ENCODE data around the gene PPIB. TPM values are rescaled to one million over a fixed set of nuclear protein-coding genes. Genes with fewer than 3 reads are reported as not detected.

The PPIB gene
- total RNA-seq, 1 experiment from 2014 or later: 433 TPM

- TF ChIP-seq CTCF (conservative IDR thresholded peaks at IDR 0.05): no peak
- peaks cover 19 to 22% of the 10 kb centered on the region in 2 experiments for H3K4me1 Mint-ChIP-seq
- H2BK120ac ChIP-seq (ENCODE audit: low read depth, low read length, poor library complexity, severe bottlenecking): no peak overlapping the region
These were observed 12.8 kb downstream of the PPIB start for GRCh38 chr15:64149893-64150578.

More at GRCh38 chr15:64149893-64150578, 12.8 kb downstream of the PPIB start:
- no peak overlapping the region for H3K23ac ChIP-seq (ENCODE audit: insufficient read length, low read depth, low read length)
- H2BK12ac ChIP-seq (ENCODE audit: insufficient read length, low read depth, low read length): no peak overlapping the region
- H3K27me3 ChIP-seq (ENCODE audit: insufficient read depth, low read length): no peaks in the 10 kb centered on the region
- no peaks in the 10 kb centered on the region for H4K20me1 ChIP-seq (ENCODE audit: control insufficient read depth, insufficient read depth, insufficient read length)
- H3K56ac ChIP-seq (ENCODE audit: insufficient read length, low read depth, low read length): no peak overlapping the region
- Mint-ChIP-seq H3K27me3 (ENCODE audit: low read depth) (peaks cover 24% of the 10 kb centered on the region), H3K27ac (peak overlapping the region in 1 of 3 experiments; percentile 52; a peak in 1 of 7 replicates), H3K36me3 (ENCODE audit: insufficient read depth in 1 of 3, low read depth in 3 of 3) (peaks cover 1 to 6% (median 6%) of the 10 kb centered on the region in 3 experiments; a peak in 5 of 7 replicates), H3K4me3 (peak overlapping the region; percentile 8 to 9; a peak in 3 of 5 replicates), H3K9me3 (no peaks in the 10 kb centered on the region)
- no peak overlapping the region for H3T11ph ChIP-seq (ENCODE audit: low read length)
- no peak overlapping the region for H3K9ac ChIP-seq (ENCODE audit: extremely low read depth, insufficient read length, low read length)
- no peak overlapping the region for H3K4me2 ChIP-seq (ENCODE audit: insufficient read depth, insufficient read length, low read length)
- no CpG with 5 or more reads among the region's 9 CpGs for WGBS (ENCODE audit: extremely low coverage, insufficient read length, low lambda C conversion rate)
- H3K79me1 ChIP-seq (ENCODE audit: insufficient read depth, low read depth, low read length, poor library complexity, severe bottlenecking): no peaks in the 10 kb centered on the region
- no peak overlapping the region for H4K5ac ChIP-seq (ENCODE audit: insufficient read length, low read depth, low read length)
- H3K23me2 ChIP-seq (ENCODE audit: insufficient read length, low read depth, low read length, poor library complexity, severe bottlenecking): peaks cover 6% of the 10 kb centered on the region
- H2BK20ac ChIP-seq (ENCODE audit: low read depth, low read length, poor library complexity, severe bottlenecking): no peak overlapping the region
- no peak overlapping the region; the same call in 1 of the 2 replicates for H3K14ac ChIP-seq (ENCODE audit: insufficient read depth, low read length)
- H2AFZ ChIP-seq (ENCODE audit: low read length): no peak overlapping the region
- no peak overlapping the region for H4K91ac ChIP-seq (ENCODE audit: insufficient read length, low read depth, low read length)
- no peak overlapping the region for H3K18ac ChIP-seq (ENCODE audit: insufficient read length, low read depth, low read length)
- H3K9me3 ChIP-seq (ENCODE audit: control insufficient read depth, low read depth, low read length): no peaks in the 10 kb centered on the region
- no peaks in the 10 kb centered on the region for H3K4me1 ChIP-seq (ENCODE audit: insufficient read depth, low read length)
- no peak overlapping the region for H3K4ac ChIP-seq (ENCODE audit: low read depth, low read length)
- H4K8ac ChIP-seq (replicated peaks; ENCODE audit: insufficient read length, low read depth, low read length): no peak overlapping the region
- no peak for DNase-seq
- no peak overlapping the region for H2BK5ac ChIP-seq (ENCODE audit: insufficient read length, low read length)
- H3K27ac ChIP-seq (ENCODE audit: insufficient read length, low read depth, low read length): no peak overlapping the region
- H2BK15ac ChIP-seq (ENCODE audit: low read depth, low read length): no peak overlapping the region
- no peak overlapping the region for H2AK5ac ChIP-seq (ENCODE audit: insufficient read length, low read length)
- no peaks in the 10 kb centered on the region for H3K79me2 ChIP-seq (ENCODE audit: insufficient read depth, low read length)
